HK-2 (cell line): Measurements from ENCODE around the gene FXYD1.

Experiments used
- DNase-seq: peaks from one replicate; pipeline ENCODE4 v3.0.0-alpha.2; 2018; ENCODE audit not compliant: unreplicated experiment

Gene FXYD1

GRCh38 chr19:35162471-35163326 is 24.1 kb downstream of the FXYD1 start:
- DNase-seq: no peak

GRCh38 chr19:35164418-35164817 is 25.8 kb downstream of the FXYD1 start:
- DNase-seq: no peak

- DNase-seq: no peak
Measured at GRCh38 chr19:35165200-35166058, 26.8 kb downstream of the FXYD1 start.

- no peak for DNase-seq
Measured at GRCh38 chr19:35166100-35167063, 27.8 kb downstream of the FXYD1 start.

DNA sequence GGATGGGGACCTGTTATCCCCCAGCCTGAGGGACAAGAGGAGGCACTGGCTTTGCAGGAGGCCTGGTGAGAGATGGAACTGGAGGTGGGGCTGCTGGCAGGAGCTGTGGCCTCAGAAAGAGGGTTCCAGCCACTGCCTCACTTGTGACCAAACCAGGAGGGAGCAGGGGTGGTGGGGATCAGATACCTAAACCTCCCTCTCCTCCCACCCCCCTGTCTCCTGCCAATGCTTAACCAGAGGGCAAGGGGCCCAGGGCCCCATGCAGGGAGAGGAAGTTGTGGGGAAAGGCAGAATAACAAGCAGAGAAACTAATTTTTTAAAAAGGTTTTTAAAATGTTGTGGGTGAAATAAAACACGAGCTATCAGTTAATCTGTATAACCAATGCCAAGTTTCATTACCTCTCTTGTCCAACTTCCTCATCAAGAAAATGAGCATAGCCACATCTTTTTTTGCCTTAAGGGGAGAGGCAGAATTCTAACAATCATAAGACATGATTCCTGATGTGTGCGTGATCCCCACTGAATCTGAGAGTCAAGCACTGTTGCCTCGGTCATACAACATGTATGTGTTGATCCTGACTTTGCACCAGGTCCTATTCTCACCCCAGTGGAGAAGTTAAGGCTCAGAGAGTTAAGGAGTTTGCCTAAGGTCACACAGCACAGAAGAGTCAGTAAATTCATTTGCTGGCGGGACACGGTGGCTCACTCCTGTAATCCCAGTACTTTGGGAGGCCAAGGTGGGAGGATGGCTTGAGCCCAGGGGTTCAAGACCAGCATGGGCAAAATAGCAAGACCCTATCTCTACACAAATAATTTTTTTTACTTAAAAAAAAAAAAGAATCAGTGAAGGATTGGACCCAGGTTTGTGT is 28.9 kb downstream of the FXYD1 start:
- no peak for DNase-seq

- no peak for DNase-seq
Measured at GRCh38 chr19:35168196-35168595, 29.6 kb downstream of the FXYD1 start.

GRCh38 chr19:35169221-35169995 is 30.8 kb downstream of the FXYD1 start:
- DNase-seq: no peak

DNA sequence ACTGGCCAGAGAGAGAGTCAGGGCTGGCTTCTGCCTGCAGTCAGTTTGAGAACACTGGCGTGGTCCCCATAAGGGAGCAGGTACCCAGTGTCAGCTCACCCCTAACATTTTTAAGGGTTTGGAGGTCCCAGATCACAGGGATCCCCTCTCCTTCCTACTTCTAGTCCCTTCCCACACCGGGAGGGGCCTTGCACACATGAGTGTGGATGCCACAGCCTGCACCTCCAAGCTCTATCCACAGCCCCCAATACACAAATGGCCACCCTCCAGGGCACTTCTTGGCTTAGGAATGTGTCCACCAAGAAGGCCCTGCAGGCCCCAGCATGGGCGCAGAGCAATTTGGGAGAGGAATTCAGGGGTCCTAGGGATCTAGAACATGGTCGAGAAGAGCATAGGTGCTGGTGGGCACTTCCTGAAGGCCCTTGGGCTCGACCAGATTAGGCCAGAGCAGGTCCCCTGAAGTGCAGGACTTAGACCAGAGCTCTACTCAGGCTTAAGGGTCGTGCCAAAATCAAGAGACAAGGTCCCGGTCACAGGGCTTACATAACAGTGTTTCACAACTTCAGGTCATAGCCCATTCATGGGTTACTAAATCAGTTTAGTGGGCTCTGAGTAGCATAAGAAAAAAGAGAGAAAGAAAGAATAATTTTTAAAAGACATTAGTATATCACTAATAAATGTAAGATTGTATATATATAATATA is 31.9 kb downstream of the FXYD1 start:
- DNase-seq: no peak

DNA sequence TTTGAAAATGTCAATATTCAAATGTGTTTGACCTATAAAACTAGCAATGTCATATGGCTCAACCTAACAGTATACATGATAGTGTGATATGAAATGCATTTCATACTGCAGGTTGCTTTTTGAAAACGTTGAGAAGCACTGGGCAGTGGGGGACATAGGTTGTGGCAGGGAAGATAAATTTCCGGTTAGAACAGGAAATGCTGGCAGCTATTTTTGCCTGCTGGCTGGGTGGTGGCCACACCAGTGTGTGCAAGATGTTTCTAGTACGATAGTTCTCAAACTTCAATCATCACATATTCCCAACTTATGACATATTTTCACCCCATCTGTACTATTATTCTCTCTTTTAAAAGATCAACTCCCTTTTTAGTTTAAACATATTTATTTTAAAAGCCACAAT is 33.1 kb downstream of the FXYD1 start:
- DNase-seq: no peak

GRCh38 chr19:35174226-35174625 is 35.6 kb downstream of the FXYD1 start:
- DNase-seq: no peak

GRCh38 chr19:35176181-35176570 is 37.6 kb downstream of the FXYD1 start:
- DNase-seq: no peak

DNA sequence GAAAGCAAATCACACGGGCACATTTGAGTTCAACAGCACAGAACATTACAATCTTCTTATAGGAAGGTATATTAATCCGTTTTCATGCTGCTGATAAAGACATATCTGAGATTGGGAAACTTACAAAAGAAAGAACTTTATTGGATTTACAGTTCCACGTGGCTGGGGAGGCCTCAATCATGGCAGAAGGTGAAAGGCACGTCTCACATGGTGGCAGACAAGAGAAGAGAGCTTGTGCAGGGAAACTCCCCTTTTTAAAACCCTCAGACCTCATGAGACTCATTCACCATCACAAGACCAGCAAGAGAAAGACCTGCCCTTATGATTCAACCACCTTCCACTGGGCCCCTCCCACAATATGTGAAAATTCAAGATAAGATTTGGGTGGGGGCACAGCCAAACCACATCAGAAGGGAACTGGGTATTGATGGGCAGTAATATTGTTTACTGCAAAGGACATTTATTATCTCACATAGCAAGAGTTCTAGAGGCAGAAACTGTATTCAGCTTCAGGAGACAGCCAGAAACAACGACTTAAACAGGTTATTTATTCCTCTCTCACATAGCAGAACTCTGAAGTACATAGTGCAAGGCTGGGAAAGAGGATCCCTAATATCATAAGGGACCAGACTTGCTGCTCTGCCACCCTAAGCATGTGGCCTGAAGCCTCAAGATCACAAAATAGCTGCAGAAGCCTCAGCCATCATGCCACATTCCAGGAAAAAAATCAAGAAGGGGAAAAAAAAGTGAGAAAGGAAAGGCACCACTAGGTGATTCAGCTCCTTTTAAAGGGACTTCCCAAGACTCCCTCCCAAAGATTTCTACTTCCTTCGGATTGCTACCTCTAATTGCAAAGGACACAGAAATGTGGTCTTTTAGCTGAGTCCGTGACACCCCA is 39.0 kb downstream of the FXYD1 start:
- no peak for DNase-seq

- no peak for DNase-seq
Measured at GRCh38 chr19:35178701-35179100, 40.1 kb downstream of the FXYD1 start.

GRCh38 chr19:35179830-35180229 is 41.2 kb downstream of the FXYD1 start:
- DNase-seq: no peak

- DNase-seq: no peak
Measured at GRCh38 chr19:35181387-35181786, 42.8 kb downstream of the FXYD1 start.

GRCh38 chr19:35184267-35184666 is 45.6 kb downstream of the FXYD1 start:
- DNase-seq: no peak

- no peak for DNase-seq
Measured at GRCh38 chr19:35184884-35185283, 46.3 kb downstream of the FXYD1 start.
